ENCODE data around the gene REV3L. TPM values are rescaled to one million over a fixed set of nuclear protein-coding genes. Genes with fewer than 3 reads are reported as not detected.

REV3L gene
- total RNA-seq, 1 experiment from 2014 or later: 12.8 TPM

DNA sequence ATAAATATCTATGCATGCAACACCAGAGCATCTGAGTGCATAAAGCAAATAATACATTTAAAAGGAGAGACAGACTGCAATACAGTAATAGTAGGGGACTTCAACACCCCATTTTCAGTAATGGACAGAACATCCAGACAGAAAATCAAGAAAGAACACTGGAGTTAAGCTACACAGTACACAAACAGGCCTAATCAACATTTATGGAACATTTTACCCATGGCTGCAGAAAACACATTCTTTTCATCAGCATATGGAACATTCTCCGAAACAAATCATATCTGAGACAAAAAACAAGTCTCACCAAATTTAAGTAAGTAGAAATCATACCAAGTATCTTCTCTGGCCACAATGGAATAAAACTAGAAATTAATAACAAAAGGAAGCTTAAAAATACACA lies 50.5 kb downstream of the REV3L start:
- peaks cover 90% of the 10 kb centered on the region for H3K79me2 ChIP-seq (ENCODE audit: insufficient read depth, low read length)

GRCh38 chr6:111430605-111431376 lies 52.2 kb downstream of the REV3L start:
- Histone ChIP-seq H2AFZ (ENCODE audit: low read depth, low read length, poor library complexity, severe bottlenecking) (no peak overlapping the region), H4K20me1 (ENCODE audit: insufficient read depth) (no peaks in the 10 kb centered on the region; the same call in 1 of the 2 replicates), H3K36me3 (ENCODE audit: control insufficient read depth in 1 of 2, insufficient read depth in 2 of 2, low read length in 2 of 2) (no peaks in the 10 kb centered on the region), H3K9me3 (ENCODE audit: control insufficient read depth in 1 of 2, insufficient read depth in 1 of 2, low read depth in 1 of 2, low read length in 2 of 2) (peaks cover 0 to 12% of the 10 kb centered on the region in 2 experiments; a peak in 2 of 4 replicates), H3K4me1 (ENCODE audit: control insufficient read depth in 1 of 2, insufficient read depth in 2 of 2, low read length in 2 of 2) (peaks cover 0 to 5% of the 10 kb centered on the region in 2 experiments; a peak in 1 of 4 replicates), H3K4me3 (replicated peaks in 1 of 2; ENCODE audit: low read depth in 1 of 2, low read length in 2 of 2) (no peak overlapping the region), H3K9ac (ENCODE audit: low read length) (no peak overlapping the region), H3K27ac (ENCODE audit: low read depth, low read length) (no peak overlapping the region), H3K4me2 (ENCODE audit: low read length) (no peak overlapping the region), H3K27me3 (ENCODE audit: insufficient read depth, low read length) (no peaks in the 10 kb centered on the region), H3K9me2 (ENCODE audit: insufficient read depth) (no peaks in the 10 kb centered on the region), H3K79me2 (ENCODE audit: insufficient read depth, low read length) (peaks cover 92% of the 10 kb centered on the region)
- ATAC-seq: no peak
- DNase-seq (ENCODE audit: low read depth, low spot score): no peak
- RAD21 ChIA-PET (ENCODE audit: low non-redundant PET in 1 of 2, low total read pairs in 2 of 2, uncharacterized antibody in 2 of 2, unreplicated experiment in 2 of 2): no interaction called here
- CTCF ChIA-PET: no interaction called here
- intact Hi-C loops (cut with micrococcal nuclease): no loop called here
- no TSS peak for BruUV-seq (replicated peaks)
- POLR2A ChIA-PET: no interaction called here
- TF ChIP-seq TCF7L2 (IDR thresholded peaks at IDR 0.05; ENCODE audit: borderline replicate concordance, extremely low read depth, insufficient read depth, insufficient read length) (no peak), POLR2AphosphoS5 (IDR thresholded peaks at IDR 0.05; ENCODE audit: low read depth, low read length) (no peak), EZH2 (IDR thresholded peaks at IDR 0.05) (no peak), CTCF (IDR thresholded peaks at IDR 0.05 in 2 of 3, conservative IDR thresholded peaks at IDR 0.05 in 1 of 3; ENCODE audit: borderline replicate concordance in 1 of 3, insufficient read depth in 1 of 3, low read depth in 2 of 3, low read length in 2 of 3) (no peak), POLR2A (IDR thresholded peaks at IDR 0.05; ENCODE audit: borderline replicate concordance, extremely low read depth, insufficient read depth, insufficient read length) (no peak), CEBPB (IDR thresholded peaks at IDR 0.05; ENCODE audit: low read depth) (no peak), FOSL1 (IDR thresholded peaks at IDR 0.05; ENCODE audit: low read depth) (no peak), ELF1 (IDR thresholded peaks at IDR 0.05; ENCODE audit: borderline replicate concordance, low read depth) (no peak), EGR1 (IDR thresholded peaks at IDR 0.05; ENCODE audit: low read depth) (no peak), ZFX (IDR thresholded peaks at IDR 0.05) (no peak), SP1 (IDR thresholded peaks at IDR 0.05; ENCODE audit: low read depth) (no peak)
- TF ChIP-seq, protein P1, sequence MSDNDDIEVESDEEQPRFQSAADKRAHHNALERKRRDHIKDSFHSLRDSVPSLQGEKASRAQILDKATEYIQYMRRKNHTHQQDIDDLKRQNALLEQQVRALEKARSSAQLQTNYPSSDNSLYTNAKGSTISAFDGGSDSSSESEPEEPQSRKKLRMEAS (IDR thresholded peaks at IDR 0.05): no peak
- TF ChIP-seq, protein P2, sequence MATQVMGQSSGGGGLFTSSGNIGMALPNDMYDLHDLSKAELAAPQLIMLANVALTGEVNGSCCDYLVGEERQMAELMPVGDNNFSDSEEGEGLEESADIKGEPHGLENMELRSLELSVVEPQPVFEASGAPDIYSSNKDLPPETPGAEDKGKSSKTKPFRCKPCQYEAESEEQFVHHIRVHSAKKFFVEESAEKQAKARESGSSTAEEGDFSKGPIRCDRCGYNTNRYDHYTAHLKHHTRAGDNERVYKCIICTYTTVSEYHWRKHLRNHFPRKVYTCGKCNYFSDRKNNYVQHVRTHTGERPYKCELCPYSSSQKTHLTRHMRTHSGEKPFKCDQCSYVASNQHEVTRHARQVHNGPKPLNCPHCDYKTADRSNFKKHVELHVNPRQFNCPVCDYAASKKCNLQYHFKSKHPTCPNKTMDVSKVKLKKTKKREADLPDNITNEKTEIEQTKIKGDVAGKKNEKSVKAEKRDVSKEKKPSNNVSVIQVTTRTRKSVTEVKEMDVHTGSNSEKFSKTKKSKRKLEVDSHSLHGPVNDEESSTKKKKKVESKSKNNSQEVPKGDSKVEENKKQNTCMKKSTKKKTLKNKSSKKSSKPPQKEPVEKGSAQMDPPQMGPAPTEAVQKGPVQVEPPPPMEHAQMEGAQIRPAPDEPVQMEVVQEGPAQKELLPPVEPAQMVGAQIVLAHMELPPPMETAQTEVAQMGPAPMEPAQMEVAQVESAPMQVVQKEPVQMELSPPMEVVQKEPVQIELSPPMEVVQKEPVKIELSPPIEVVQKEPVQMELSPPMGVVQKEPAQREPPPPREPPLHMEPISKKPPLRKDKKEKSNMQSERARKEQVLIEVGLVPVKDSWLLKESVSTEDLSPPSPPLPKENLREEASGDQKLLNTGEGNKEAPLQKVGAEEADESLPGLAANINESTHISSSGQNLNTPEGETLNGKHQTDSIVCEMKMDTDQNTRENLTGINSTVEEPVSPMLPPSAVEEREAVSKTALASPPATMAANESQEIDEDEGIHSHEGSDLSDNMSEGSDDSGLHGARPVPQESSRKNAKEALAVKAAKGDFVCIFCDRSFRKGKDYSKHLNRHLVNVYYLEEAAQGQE (IDR thresholded peaks at IDR 0.05; ENCODE audit: low read depth): no peak

More for the DNA sequence above, 50.5 kb downstream of the REV3L start:
- Histone ChIP-seq H3K27me3 (ENCODE audit: insufficient read depth, low read length) (no peaks in the 10 kb centered on the region), H3K36me3 (ENCODE audit: control insufficient read depth in 1 of 2, insufficient read depth in 2 of 2, low read length in 2 of 2) (no peaks in the 10 kb centered on the region), H3K4me1 (ENCODE audit: control insufficient read depth in 1 of 2, insufficient read depth in 2 of 2, low read length in 2 of 2) (peaks cover 0 to 2% of the 10 kb centered on the region in 2 experiments; a peak in 1 of 4 replicates), H3K4me3 (replicated peaks in 1 of 2; ENCODE audit: low read depth in 1 of 2, low read length in 2 of 2) (no peak overlapping the region), H3K4me2 (ENCODE audit: low read length) (no peak overlapping the region), H2AFZ (ENCODE audit: low read depth, low read length, poor library complexity, severe bottlenecking) (no peak overlapping the region), H4K20me1 (ENCODE audit: insufficient read depth) (no peaks in the 10 kb centered on the region; the same call in 1 of the 2 replicates), H3K9me3 (ENCODE audit: control insufficient read depth in 1 of 2, insufficient read depth in 1 of 2, low read depth in 1 of 2, low read length in 2 of 2) (peaks cover 0 to 12% of the 10 kb centered on the region in 2 experiments; a peak in 2 of 4 replicates), H3K27ac (ENCODE audit: low read depth, low read length) (no peak overlapping the region), H3K9me2 (ENCODE audit: insufficient read depth) (no peaks in the 10 kb centered on the region), H3K9ac (ENCODE audit: low read length) (no peak overlapping the region)
- ChIA-PET CTCF (no interaction called here), POLR2A (no interaction called here), RAD21 (ENCODE audit: low non-redundant PET in 1 of 2, low total read pairs in 2 of 2, uncharacterized antibody in 2 of 2, unreplicated experiment in 2 of 2) (no interaction called here)
- DNase-seq (ENCODE audit: low read depth, low spot score) (no peak), ATAC-seq (no peak)
- TF ChIP-seq FOSL1 (IDR thresholded peaks at IDR 0.05; ENCODE audit: low read depth): no peak
- no peak for TF ChIP-seq ZNF274 (IDR thresholded peaks at IDR 0.05; ENCODE audit: low read depth, low read length)
- no peak for TF ChIP-seq CEBPB (IDR thresholded peaks at IDR 0.05; ENCODE audit: low read depth)
- TF ChIP-seq SP1 (IDR thresholded peaks at IDR 0.05; ENCODE audit: low read depth): no peak
- TF ChIP-seq EGR1 (IDR thresholded peaks at IDR 0.05; ENCODE audit: low read depth): no peak
- no peak for TF ChIP-seq EZH2phosphoT487 (IDR thresholded peaks at IDR 0.05; ENCODE audit: borderline replicate concordance)
- BruUV-seq (replicated peaks): no TSS peak
- intact Hi-C loops (cut with micrococcal nuclease): no loop called here
